Activated naive CD4-positive, alpha-beta T cell treated with anti-CD3 and anti-CD28 coated beads, Interleukin-2, amount 50 U/mL, for 72 hours (primary cell): ENCODE results near the gene INKA2. TPM values are rescaled to one million over a fixed set of nuclear protein-coding genes. Genes with fewer than 3 reads are reported as not detected.

ENCODE experiments used
- ATAC-seq, 2 donors: fragments of 150-1000 bp; cut with Tn5 transposase; 2 replicates each; pipeline ENCODE4 v1.10.0; 2021; ENCODE audit warnings: mild to moderate bottlenecking in 2 of 2, moderate library complexity in 2 of 2
- DNase-seq, 2 donors: peaks; one replicate each; pipeline ENCODE4 v3.0.0; 2021 to 2022; ENCODE audit warnings: low spot score in 2 of 2
- H3K27ac Mint-ChIP-seq, 2 donors: one replicate each; pipeline ENCODE4 v1.8.0; 2022; ENCODE audit warnings: mild to moderate bottlenecking in 2 of 2, mixed read lengths in 2 of 2
- H3K36me3 Mint-ChIP-seq, 2 donors: one replicate each; pipeline ENCODE4 v1.8.0; 2022; ENCODE audit warnings: mixed read lengths in 2 of 2
- H3K9me3 Mint-ChIP-seq, 2 donors: one replicate each; pipeline ENCODE4 v1.8.0; 2022; ENCODE audit warnings: mixed read lengths in 2 of 2
- total RNA-seq, 2 donors: library from RNA; stranded (reverse); gene quantifications; one replicate each; pipeline ENCODE4 v1.2.3, GENCODE V29; 2022

Gene INKA2
- total RNA-seq, 2 donors from 2014 or later, result 1.4 to 4.4 TPM

- DNase-seq, result no peak
- Mint-ChIP-seq H3K9me3 (no peaks in the 10 kb centered on the region), H3K27ac (peak overlapping the region in 1 of 2 donors; percentile 83), H3K36me3 (peaks cover 0 to 5% of the 10 kb centered on the region in 2 donors)
- ATAC-seq, result no peak
Observed at GRCh38 chr1:111738133-111738435, 1.1 kb downstream of the INKA2 start.

GRCh38 chr1:111737216-111738132 lies 1.7 kb downstream of the INKA2 start:
- ATAC-seq, result no peak
- no peaks in the 10 kb centered on the region for H3K9me3 Mint-ChIP-seq

GRCh38 chr1:111736548-111737215 lies 2.5 kb downstream of the INKA2 start:
- DNase-seq, result no peak
- H3K9me3 Mint-ChIP-seq, result no peaks in the 10 kb centered on the region
- no peak overlapping the region for H3K27ac Mint-ChIP-seq
- no peak for ATAC-seq
- H3K36me3 Mint-ChIP-seq, result peaks cover 0 to 5% of the 10 kb centered on the region in 2 donors

More at GRCh38 chr1:111737216-111738132, 1.7 kb downstream of the INKA2 start:
- peak overlapping the region in 1 of 2 donors; percentile 83 for H3K27ac Mint-ChIP-seq
- H3K36me3 Mint-ChIP-seq, result peaks cover 0 to 5% of the 10 kb centered on the region in 2 donors
- no peak for DNase-seq

- H3K27ac Mint-ChIP-seq, result no peak overlapping the region
- ATAC-seq (no peak), DNase-seq (no peak)
- peaks cover 0 to 5% of the 10 kb centered on the region in 2 donors for H3K36me3 Mint-ChIP-seq
- H3K9me3 Mint-ChIP-seq, result no peaks in the 10 kb centered on the region
Observed at GRCh38 chr1:111735858-111736544, 3.2 kb downstream of the INKA2 start.

GRCh38 chr1:111735321-111735720 lies 3.9 kb downstream of the INKA2 start:
- peaks cover 0 to 5% of the 10 kb centered on the region in 2 donors for H3K36me3 Mint-ChIP-seq
- DNase-seq, result no peak
- no peak overlapping the region for H3K27ac Mint-ChIP-seq
- no peak for ATAC-seq
- H3K9me3 Mint-ChIP-seq, result no peaks in the 10 kb centered on the region

- H3K36me3 Mint-ChIP-seq, result peaks cover 0 to 4% of the 10 kb centered on the region in 2 donors
- DNase-seq (no peak), ATAC-seq (no peak)
- no peaks in the 10 kb centered on the region for H3K9me3 Mint-ChIP-seq
- no peak overlapping the region for H3K27ac Mint-ChIP-seq
Observed at GRCh38 chr1:111734856-111735255, 4.3 kb downstream of the INKA2 start.

- DNase-seq (no peak), ATAC-seq (no peak)
- Mint-ChIP-seq H3K36me3 (no peaks in the 10 kb centered on the region), H3K9me3 (no peaks in the 10 kb centered on the region), H3K27ac (no peak overlapping the region)
Observed at GRCh38 chr1:111734426-111734825, 4.8 kb downstream of the INKA2 start.

- no peak for ATAC-seq
- no peaks in the 10 kb centered on the region for H3K9me3 Mint-ChIP-seq
- no peaks in the 10 kb centered on the region for H3K36me3 Mint-ChIP-seq
- H3K27ac Mint-ChIP-seq, result no peak overlapping the region
- DNase-seq, result no peak
Observed at GRCh38 chr1:111733992-111734341, 5.2 kb downstream of the INKA2 start.

- no peaks in the 10 kb centered on the region for H3K36me3 Mint-ChIP-seq
- ATAC-seq (peak in 1 of 2 donors; percentile 32), DNase-seq (no peak)
- no peaks in the 10 kb centered on the region for H3K9me3 Mint-ChIP-seq
- no peak overlapping the region for H3K27ac Mint-ChIP-seq
Observed at GRCh38 chr1:111733183-111733991, 5.8 kb downstream of the INKA2 start.

GRCh38 chr1:111732718-111733117 lies 6.5 kb downstream of the INKA2 start:
- ATAC-seq (no peak), DNase-seq (no peak)
- Mint-ChIP-seq H3K27ac (no peak overlapping the region), H3K9me3 (no peaks in the 10 kb centered on the region), H3K36me3 (no peaks in the 10 kb centered on the region)

GRCh38 chr1:111731956-111732355 lies 7.2 kb downstream of the INKA2 start:
- DNase-seq, result no peak
- Mint-ChIP-seq H3K36me3 (no peaks in the 10 kb centered on the region), H3K27ac (no peak overlapping the region), H3K9me3 (no peaks in the 10 kb centered on the region)
- ATAC-seq, result no peak

GRCh38 chr1:111730706-111731105 lies 8.5 kb downstream of the INKA2 start:
- H3K36me3 Mint-ChIP-seq, result no peaks in the 10 kb centered on the region
- no peaks in the 10 kb centered on the region for H3K9me3 Mint-ChIP-seq
- DNase-seq, result no peak
- no peak for ATAC-seq
- H3K27ac Mint-ChIP-seq, result no peak overlapping the region

- Mint-ChIP-seq H3K36me3 (no peaks in the 10 kb centered on the region), H3K9me3 (no peaks in the 10 kb centered on the region), H3K27ac (no peak overlapping the region)
- DNase-seq (no peak), ATAC-seq (no peak)
Observed at GRCh38 chr1:111729946-111730681, 9.1 kb downstream of the INKA2 start.

- DNase-seq, result no peak
- no peak overlapping the region for H3K27ac Mint-ChIP-seq
- no peak for ATAC-seq
- H3K9me3 Mint-ChIP-seq, result no peaks in the 10 kb centered on the region
- H3K36me3 Mint-ChIP-seq, result no peaks in the 10 kb centered on the region
Observed at GRCh38 chr1:111729271-111729921, 9.8 kb downstream of the INKA2 start.

GRCh38 chr1:111727056-111727455 lies 12.1 kb downstream of the INKA2 start:
- Mint-ChIP-seq H3K9me3 (no peaks in the 10 kb centered on the region), H3K36me3 (no peaks in the 10 kb centered on the region), H3K27ac (no peak overlapping the region)
- DNase-seq (no peak), ATAC-seq (no peak)

GRCh38 chr1:111725192-111725591 lies 14.0 kb downstream of the INKA2 start:
- no peaks in the 10 kb centered on the region for H3K9me3 Mint-ChIP-seq

More at GRCh38 chr1:111725192-111725591, 14.0 kb downstream of the INKA2 start:
- ATAC-seq, result no peak
- Mint-ChIP-seq H3K27ac (peak overlapping the region; percentile 3 to 23), H3K36me3 (no peaks in the 10 kb centered on the region)
- no peak for DNase-seq
